ENCODE results near the gene TAF11L9.
"Not testable (repeated sequence)": the region's sequence is repeated elsewhere in the genome, so short reads cannot be mapped to it uniquely, and the experiment has no call there.

Gene TAF11L9

DNA sequence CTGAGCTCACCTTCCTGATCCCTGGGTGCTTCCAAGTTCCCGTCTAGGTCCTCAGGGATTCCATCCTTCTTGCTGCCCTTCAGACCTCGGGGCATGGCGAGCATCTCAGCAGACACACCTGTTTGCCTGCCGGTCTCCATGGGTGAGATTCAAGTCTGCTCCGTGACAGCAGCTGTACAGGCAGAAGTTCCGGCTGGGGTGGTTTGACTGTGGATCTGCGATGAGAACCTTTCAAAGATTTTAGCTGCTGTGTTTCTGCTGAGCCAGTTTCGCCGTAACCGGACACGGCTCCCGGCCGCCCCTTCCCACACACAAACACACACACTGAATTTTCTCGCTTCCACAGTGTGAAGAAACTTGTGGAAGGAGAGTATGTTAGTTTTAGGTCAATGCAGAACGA is at the start of gene TAF11L9:
TAF11L9 (minus strand) TSS at position 140 of the 400 bp plus-strand sequence.
- DNase-seq (ENCODE audit: extremely low read depth in 1 of 2, low read depth in 1 of 2), result not testable (repeated sequence)

DNA sequence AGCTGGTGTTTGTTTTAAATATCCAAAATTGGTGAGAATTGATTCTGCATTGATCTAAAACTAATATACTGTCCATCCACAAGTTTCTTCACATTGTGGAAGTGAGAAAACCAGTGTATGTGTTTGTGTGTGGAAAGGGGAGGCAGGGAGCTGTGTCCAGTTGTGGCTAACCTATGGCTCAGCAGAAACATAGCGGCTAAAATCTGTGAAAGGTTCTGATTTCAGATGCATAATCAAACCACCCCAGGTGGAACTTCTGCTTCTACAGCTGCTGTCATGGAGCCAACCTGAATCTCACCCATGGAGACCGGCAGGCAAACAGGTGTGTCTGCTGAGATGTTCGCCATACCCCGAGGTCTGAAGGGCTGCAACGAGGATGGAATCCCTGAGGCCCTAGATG is 40.0 kb upstream of the TAF11L9 start, which contains the start of gene TAF11L14:
TAF11L14 (plus strand) TSS at position 301 of the 400 bp plus-strand sequence.
- DNase-seq (ENCODE audit: extremely low read depth in 1 of 2, low read depth in 1 of 2), result no peak

GRCh38 chr5:17631788-17632187 is 37.6 kb upstream of the TAF11L9 start, which contains the start of gene TAF11L13:
Gene TAF11L13 (plus strand): TSS chr5:17632088.
- DNase-seq (ENCODE audit: extremely low read depth in 1 of 2, low read depth in 1 of 2), result not testable (repeated sequence)

DNA sequence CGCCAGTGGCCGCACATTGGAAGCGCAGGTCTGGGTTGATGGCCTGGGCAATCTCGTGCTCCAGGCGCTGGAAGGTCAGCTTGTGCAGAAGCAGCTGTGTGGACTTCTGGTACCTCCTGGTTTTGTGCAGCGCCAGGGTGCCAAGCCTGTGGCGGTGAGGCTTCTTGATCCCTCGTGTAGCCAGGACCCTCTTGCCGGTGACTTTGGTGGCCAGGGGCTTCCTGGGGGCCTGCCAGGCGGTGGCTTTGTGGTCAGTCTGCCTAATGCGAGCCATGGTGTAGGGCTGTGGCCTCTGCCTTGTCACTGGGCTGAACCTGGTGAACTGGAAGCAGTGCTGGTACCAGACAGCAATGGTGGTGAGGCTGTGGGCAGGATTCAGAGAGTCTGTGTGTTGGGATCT is 31.5 kb upstream of the TAF11L9 start:
- no peak for DNase-seq (ENCODE audit: extremely low read depth in 1 of 2, low read depth in 1 of 2)

DNA sequence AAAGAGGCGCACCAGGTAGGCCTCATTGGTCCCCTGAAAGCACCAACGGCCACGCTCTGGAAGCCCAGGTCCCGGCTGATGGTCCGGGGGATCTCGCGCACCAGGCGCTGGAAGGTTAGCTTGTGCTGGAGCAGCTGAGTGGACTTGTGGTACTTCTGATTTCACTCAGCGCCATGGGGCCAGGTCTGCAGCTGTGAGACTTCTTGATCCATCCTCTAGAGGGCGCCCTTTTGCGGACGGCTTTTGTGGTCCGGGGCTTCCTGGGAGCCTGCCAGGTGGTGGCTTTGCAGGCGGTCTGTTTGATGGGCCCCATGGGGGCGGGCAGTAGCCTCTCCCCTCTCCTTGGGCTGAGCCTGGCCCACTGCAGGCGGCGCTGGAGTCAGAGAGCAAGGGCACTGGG is 26.4 kb upstream of the TAF11L9 start:
- no peak for DNase-seq (ENCODE audit: extremely low read depth in 1 of 2, low read depth in 1 of 2)

- no peak for DNase-seq (ENCODE audit: extremely low read depth in 1 of 2, low read depth in 1 of 2)
Observed at GRCh38 chr5:17619354-17619753, 25.2 kb upstream of the TAF11L9 start.

DNA sequence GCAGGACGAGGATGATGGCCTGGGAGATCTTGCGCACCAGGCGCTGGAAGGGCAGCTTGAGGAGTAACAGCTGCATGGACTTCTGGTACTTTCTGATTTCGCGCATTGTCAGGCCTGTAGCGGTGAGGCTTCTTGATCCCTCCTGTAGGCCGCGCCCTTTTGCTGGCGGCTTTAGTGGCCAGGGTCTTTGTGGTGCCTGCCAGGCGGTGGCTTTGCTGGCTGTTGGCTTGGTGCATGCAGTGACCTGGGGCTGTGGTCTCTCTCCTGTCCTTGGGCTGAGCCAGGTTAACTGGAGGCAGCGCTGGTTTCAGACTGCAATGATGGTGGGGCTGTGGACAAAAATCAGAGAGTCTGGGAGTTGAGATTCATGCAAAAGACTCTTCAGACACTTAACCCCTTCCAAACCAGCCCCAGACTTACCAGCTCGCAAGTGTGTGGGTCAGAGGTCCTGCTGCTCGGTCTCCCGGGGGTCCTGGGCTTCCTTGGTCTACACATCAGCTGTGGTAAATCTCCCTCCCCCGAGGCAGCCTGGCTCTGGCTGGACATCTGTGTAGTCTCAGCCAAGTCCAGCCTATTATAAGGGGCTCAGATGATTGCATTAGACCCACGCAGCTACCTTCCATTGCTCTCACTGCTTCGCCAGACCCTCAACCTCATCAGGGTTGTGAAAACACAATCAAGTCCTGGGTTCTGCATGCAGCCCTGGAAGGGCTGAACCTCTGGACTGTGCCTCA is 20.8 kb upstream of the TAF11L9 start:
- no peak for DNase-seq (ENCODE audit: extremely low read depth in 1 of 2, low read depth in 1 of 2)

DNA sequence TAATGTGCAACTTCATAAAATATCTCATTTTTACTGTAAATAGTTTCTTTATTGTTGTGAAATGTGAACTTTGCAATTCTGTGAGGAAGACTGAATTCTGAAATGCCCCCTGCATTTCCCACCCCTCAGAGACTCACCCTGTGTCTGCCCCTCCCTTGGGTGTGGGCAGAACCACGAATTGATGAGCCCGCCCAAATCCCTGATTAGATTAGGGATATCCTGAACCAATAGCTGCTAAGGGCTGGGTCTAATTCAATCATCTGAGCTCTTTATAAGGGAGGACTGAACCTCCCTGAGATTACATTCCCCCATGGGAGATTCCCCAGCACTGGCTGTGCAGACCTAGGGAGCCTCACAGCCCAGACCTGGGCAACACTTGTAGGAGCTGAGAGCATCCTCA is 15.9 kb upstream of the TAF11L9 start, which contains the start of gene TAF11L12:
TAF11L12 (plus strand) TSS at position 301 of the 400 bp plus-strand sequence.
- DNase-seq (ENCODE audit: extremely low read depth in 1 of 2, low read depth in 1 of 2), result not testable (repeated sequence)

DNA sequence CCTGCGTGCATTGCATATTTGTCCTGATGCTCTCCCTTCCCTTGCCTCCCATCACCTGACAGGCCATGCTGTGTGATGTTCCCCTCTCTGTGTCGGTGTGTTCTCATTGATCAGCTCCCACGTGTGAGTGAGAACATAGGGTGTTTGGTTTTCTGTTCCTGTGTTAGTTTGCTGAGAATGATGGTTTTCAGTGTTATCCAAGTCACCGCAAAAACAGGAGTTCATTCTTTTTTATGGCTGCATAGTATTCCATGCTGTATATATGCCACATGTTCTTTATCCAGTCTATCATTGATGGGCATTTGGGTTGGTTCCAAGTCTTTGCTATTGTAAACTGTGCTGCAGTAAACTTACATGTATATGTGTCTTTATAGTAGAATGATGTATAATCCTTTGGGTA is 13.3 kb upstream of the TAF11L9 start:
- DNase-seq (ENCODE audit: extremely low read depth in 1 of 2, low read depth in 1 of 2), result not testable (repeated sequence)

DNA sequence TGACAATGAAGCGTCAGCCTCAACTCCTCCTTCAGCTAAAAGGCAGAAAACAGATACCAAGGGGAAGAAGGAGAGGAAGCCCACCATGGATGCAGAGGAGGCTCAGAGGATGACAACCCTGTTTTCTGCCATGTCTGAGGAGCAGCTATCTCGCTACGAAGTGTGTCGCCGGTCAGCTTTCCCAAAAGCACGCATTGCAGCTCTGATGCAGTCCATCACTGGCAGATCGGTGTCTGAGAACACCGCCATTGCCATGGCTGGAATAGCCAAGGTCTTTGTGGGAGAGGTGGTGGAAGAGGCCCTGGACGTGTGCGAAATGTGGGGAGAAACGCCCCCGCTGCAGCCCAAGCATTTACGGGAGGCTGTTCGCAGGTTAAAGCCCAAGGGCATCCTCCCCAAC is 10.8 kb upstream of the TAF11L9 start:
- no peak for DNase-seq (ENCODE audit: extremely low read depth in 1 of 2, low read depth in 1 of 2)

DNA sequence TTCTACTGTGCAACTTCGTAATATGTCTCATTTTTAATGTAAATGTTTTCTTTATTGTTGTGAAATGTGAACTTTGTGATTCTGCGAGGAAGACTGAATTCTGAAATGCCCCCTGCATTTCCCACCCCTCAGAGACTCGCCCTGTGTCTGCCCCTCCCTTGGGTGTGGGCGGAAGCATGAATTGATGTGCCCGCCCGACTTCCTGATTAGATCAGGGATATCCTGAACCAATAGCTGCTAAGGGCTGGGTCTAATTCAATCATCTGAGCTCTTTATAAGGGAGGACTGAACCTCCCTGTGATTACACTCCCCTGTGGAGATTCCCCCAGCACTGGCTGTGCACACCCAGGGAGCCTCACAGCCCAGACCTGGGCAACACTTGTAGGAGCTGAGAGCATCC is 9.7 kb upstream of the TAF11L9 start, which contains the start of gene TAF11L11:
TAF11L11 (plus strand) TSS at position 304 of the 400 bp plus-strand sequence.
- not testable (repeated sequence) for DNase-seq (ENCODE audit: extremely low read depth in 1 of 2, low read depth in 1 of 2)

- not testable (repeated sequence) for DNase-seq (ENCODE audit: extremely low read depth in 1 of 2, low read depth in 1 of 2)
Observed at GRCh38 chr5:17597728-17598127, 3.5 kb upstream of the TAF11L9 start, which contains the start of gene TAF11L10. Gene TAF11L10 (minus strand): TSS chr5:17597828.

GRCh38 chr5:17590860-17591259 is 3.3 kb downstream of the TAF11L9 start, which contains the start of gene TAF11L8:
Gene TAF11L8 (minus strand): TSS chr5:17590960.
- not testable (repeated sequence) for DNase-seq (ENCODE audit: extremely low read depth in 1 of 2, low read depth in 1 of 2)

GRCh38 chr5:17585658-17586057 is 8.5 kb downstream of the TAF11L9 start, which contains the start of gene TAF11L7:
Gene TAF11L7 (minus strand): TSS chr5:17585758.
- not testable (repeated sequence) for DNase-seq (ENCODE audit: extremely low read depth in 1 of 2, low read depth in 1 of 2)

Measured in stimulated activated CD8-positive, alpha-beta memory T cell treated with anti-CD3 and anti-CD28 coated beads, Interleukin-7, amount 100 ng/mL, for 48 hours (primary cell).